HEK293T (cell line): Measurements from ENCODE around the gene RASA2.

Source experiments
- ARNT ChIP-seq: fragments of 450-650 bp; IDR thresholded peaks from 2 replicates; pipeline ENCODE4 v1.6.1; 2017; ENCODE audit warnings: mild to moderate bottlenecking
- ELF4 ChIP-seq: fragments of 450-650 bp; IDR thresholded peaks from 2 replicates; pipeline ENCODE4 v1.6.1; 2017; ENCODE audit warnings: antibody characterized with exemption
- FOXA1 ChIP-seq: fragments of 450-650 bp; IDR thresholded peaks from 2 replicates; pipeline ENCODE4 v1.6.1; 2016; ENCODE audit warnings: mild to moderate bottlenecking
- FOXK2 ChIP-seq: fragments of 450-650 bp; IDR thresholded peaks from 2 replicates; pipeline ENCODE4 v1.6.1; 2016; ENCODE audit warnings: mild to moderate bottlenecking
- FOXM1 ChIP-seq: fragments of 450-650 bp; IDR thresholded peaks from 2 replicates; pipeline ENCODE4 v1.6.1; 2017; ENCODE audit warnings: mild to moderate bottlenecking, borderline replicate concordance
- HDGF ChIP-seq: fragments of 450-650 bp; IDR thresholded peaks from 2 replicates; pipeline ENCODE4 v1.6.1; 2017; ENCODE audit warnings: antibody characterized with exemption, borderline replicate concordance
- L3MBTL2 ChIP-seq: fragments of 450-650 bp; conservative IDR thresholded peaks from 2 replicates; pipeline ENCODE4 v1.6.1; 2016; ENCODE audit warnings: mild to moderate bottlenecking
- LEF1 ChIP-seq: fragments of 450-650 bp; IDR thresholded peaks from 2 replicates; pipeline ENCODE4 v1.6.1; 2017; ENCODE audit warnings: mild to moderate bottlenecking, borderline replicate concordance
- NFRKB ChIP-seq: fragments of 450-650 bp; IDR thresholded peaks from 2 replicates; pipeline ENCODE4 v1.6.1; 2016; ENCODE audit warnings: mild to moderate bottlenecking, moderate library complexity
- PKNOX1 ChIP-seq: fragments of 450-650 bp; IDR thresholded peaks from 2 replicates; pipeline ENCODE4 v1.6.1; 2016
- SP1 ChIP-seq: fragments of 450-650 bp; IDR thresholded peaks from 2 replicates; pipeline ENCODE4 v1.6.1; 2017
- SUZ12 ChIP-seq: fragments of 450-650 bp; IDR thresholded peaks from 2 replicates; pipeline ENCODE4 v1.6.1; 2016; ENCODE audit warnings: mild to moderate bottlenecking
- TARDBP ChIP-seq: fragments of 450-650 bp; IDR thresholded peaks from 2 replicates; pipeline ENCODE4 v1.6.1; 2016

GRCh38 chr3:141618938-141619337 is 132.1 kb downstream of the RASA2 start:
- TF ChIP-seq SP1 = no peak
- TF ChIP-seq NFRKB = no peak
- no peak for TF ChIP-seq HDGF
- TF ChIP-seq FOXK2 = no peak
- no peak for TF ChIP-seq TARDBP
- TF ChIP-seq FOXM1 = no peak
- no peak for TF ChIP-seq FOXA1
- TF ChIP-seq L3MBTL2 = no peak
- TF ChIP-seq PKNOX1 = no peak
- TF ChIP-seq ARNT = no peak
- TF ChIP-seq LEF1 = no peak
- TF ChIP-seq ELF4 = no peak
- no peak for TF ChIP-seq SUZ12
